WTC11 (cell line): Measurements from ENCODE around the gene DUX4. TPM values are rescaled to one million over a fixed set of nuclear protein-coding genes. Genes with fewer than 3 reads are reported as not detected.
"Not testable (repeated sequence)": the region's sequence is repeated elsewhere in the genome, so short reads cannot be mapped to it uniquely, and the experiment has no call there.

Experiments used
- ATAC-seq: fragments of 200-7000 bp; cut with Tn5 transposase; 2 replicates; pipeline ENCODE4 v1.10.0; 2021; ENCODE audit warnings: mild to moderate bottlenecking, moderate library complexity
- CTCF ChIA-PET: fragments of 300-600 bp; sonication (Branson Sonifier 250); formaldehyde crosslinking; loops from one replicate; lab custom pipeline; 2021; ENCODE audit warnings: antibody characterized with exemption; lab: Charles Lee
- POLR2A ChIA-PET: fragments of 350-600 bp; sonication (Branson Sonifier 250); formaldehyde crosslinking; loops from one replicate; lab custom pipeline; 2021; ENCODE audit warnings: antibody characterized with exemption; lab: Charles Lee
- DNase-seq: peaks from one replicate; pipeline ENCODE4 v3.0.0; 2021; ENCODE audit warnings: low spot score
- H3K27ac Mint-ChIP-seq: 2 replicates; pipeline ENCODE4 v1.8.0; 2021; ENCODE audit warnings: mixed read lengths
- H3K27me3 Mint-ChIP-seq: 2 replicates; pipeline ENCODE4 v1.8.0; 2021; ENCODE audit warnings: low read depth, mild to moderate bottlenecking, moderate library complexity, mixed read lengths
- H3K36me3 Mint-ChIP-seq: 2 replicates; pipeline ENCODE4 v1.8.0; 2021; ENCODE audit warnings: mixed read lengths
- H3K4me1 Mint-ChIP-seq: 2 replicates; pipeline ENCODE4 v1.8.0; 2022; ENCODE audit warnings: mixed read lengths
- H3K4me3 Mint-ChIP-seq: 2 replicates; pipeline ENCODE4 v1.8.0; 2021; ENCODE audit warnings: mild to moderate bottlenecking, moderate library complexity, mixed read lengths
- H3K9me3 Mint-ChIP-seq: 2 replicates; pipeline ENCODE4 v1.8.0; 2021; ENCODE audit warnings: mixed read lengths
- CTCF ChIP-seq: fragments of 200-600 bp; IDR thresholded peaks from 2 replicates; pipeline ENCODE4 v1.8.0; 2022; ENCODE audit warnings: antibody characterized with exemption
- total RNA-seq: library from RNA; stranded (reverse); gene quantifications from 3 replicates; pipeline ENCODE4 v1.2.3, GENCODE V29; 2021

Gene DUX4
- total RNA-seq, 1 experiment from 2014 or later, result 0.52 TPM

DNA sequence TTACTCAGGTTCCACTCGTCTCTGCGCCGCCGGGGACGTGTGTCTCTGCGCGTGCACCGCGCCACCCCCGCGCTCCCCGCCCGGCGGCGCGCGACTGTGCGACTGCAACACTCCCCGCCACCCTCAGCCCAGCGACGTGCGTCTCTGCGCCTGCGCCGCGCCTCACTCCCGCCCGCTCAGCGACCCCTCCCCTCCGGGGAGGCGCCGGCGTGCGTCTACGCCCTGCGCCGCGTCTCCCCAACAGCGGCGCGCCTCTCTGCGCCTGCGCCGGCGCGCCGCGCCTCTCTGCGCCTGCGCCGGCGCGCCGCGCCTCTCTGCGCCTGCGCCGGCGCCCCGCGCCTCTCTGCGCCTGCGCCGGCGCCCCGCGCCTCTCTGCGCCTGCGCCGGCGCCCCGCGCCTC lies 29.9 kb downstream of the DUX4 start:
- H3K27me3 Mint-ChIP-seq, H3K9me3 Mint-ChIP-seq, H3K4me3 Mint-ChIP-seq, H3K36me3 Mint-ChIP-seq, CTCF ChIA-PET, H3K4me1 Mint-ChIP-seq, H3K27ac Mint-ChIP-seq, ATAC-seq, POLR2A ChIA-PET: not testable (repeated sequence)
- peak; percentile 17 for DNase-seq
- TF ChIP-seq CTCF, result peak; percentile 10; the same call in 1 of the 2 replicates

Other genes starting within 250 kb of the DUX4 start
- 23.1 to 27.3 TPM (median 24.5 TPM) in 3 replicates for gene FRG1, start 232.9 kb upstream of the DUX4 start, total RNA-seq
- not detected in 3 replicates for gene FRG2, start 146.5 kb upstream of the DUX4 start, total RNA-seq
- 0.09 to 0.24 TPM (median 0.18 TPM) in 3 replicates for gene DBET, start 109.3 kb upstream of the DUX4 start, total RNA-seq